Measurements from ENCODE around the gene B4GALNT3.
A peak's percentile ranks its signal among the peaks of the same experiment; 100 is the strongest.

B4GALNT3 gene

GRCh38 chr12:468671-469389 is 9.1 kb downstream of the B4GALNT3 start:
- no peak for DNase-seq

DNA sequence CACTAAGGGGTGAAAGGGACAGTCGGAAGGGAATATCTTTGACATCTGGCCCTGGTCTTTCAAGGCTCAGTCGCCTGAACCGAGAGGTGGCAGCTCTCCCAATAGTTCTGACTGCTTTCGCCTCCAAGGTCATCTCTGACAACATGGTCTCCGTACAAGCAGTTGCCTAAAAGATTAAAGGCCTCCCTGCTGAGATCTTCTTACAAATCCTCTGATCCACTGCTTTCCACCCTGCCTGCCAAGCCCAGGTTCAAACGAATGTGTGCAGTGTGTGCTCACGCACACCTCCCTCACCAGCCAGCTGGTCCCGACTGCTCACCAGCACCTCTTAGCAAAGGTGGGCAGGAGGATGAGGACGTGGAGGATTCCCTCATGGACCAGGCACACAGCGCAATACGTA is 10.4 kb downstream of the B4GALNT3 start:
- no peak for DNase-seq

DNA sequence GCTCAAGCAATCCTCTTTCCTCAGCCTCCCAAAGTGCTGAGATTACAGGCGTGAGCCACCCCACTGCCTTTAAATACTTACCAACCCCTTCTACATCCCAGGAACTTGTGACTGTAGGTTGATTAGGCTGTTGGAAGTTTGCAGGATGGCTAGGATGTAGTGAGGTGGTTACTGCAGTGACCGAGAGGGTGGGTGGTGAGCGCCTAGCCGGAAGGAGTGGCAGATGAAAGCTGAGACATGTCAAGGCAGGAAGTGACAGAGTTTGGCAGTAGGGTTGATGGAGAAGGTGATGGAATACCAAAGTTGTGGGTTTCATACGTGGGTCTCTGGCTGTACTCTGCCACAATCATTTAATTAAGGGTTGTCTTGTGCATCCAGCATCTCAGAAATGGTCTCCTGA is 13.5 kb downstream of the B4GALNT3 start:
- no peak for DNase-seq

GRCh38 chr12:473863-474577 is 14.3 kb downstream of the B4GALNT3 start:
- no peak for DNase-seq

DNA sequence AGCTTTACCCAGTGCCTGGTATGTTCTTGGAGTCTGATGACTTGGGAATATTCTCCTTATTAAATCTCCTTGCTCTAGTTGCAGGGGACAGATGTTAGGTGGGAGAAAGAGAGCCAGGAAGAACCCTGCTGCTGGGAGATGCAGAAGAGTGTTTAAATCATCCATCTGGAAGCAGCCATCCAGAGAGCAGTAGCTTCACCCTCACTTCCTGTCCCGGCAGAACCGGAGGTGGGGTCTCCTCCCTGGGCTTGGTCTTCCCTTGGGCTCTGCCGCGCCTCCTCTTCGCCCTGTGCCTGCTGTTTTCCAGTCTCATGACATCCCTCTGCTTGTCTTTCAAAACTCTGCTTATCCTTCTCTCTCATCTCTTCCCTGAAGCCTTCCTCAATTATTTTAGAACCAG is 15.5 kb downstream of the B4GALNT3 start:
- no peak for DNase-seq

DNA sequence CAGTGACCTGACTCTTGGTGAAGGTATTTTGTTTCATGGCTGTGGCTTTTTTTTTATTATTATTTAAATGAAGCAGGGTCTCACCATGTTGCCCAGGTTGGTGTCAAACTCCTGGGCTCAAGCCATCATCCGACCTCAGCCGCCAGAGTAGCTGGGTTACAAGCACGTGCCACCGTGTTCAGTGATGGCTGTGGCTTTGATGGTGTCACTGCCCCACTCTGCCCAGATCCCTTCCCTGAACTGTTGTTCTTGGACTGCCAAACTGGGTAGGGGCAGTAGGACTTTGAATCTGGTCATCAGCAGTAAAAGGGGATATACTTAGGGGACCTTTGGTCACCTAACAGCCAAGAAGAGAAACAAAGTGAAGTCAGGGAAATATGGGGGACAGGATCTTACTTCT is 19.4 kb downstream of the B4GALNT3 start:
- no peak for DNase-seq

DNA sequence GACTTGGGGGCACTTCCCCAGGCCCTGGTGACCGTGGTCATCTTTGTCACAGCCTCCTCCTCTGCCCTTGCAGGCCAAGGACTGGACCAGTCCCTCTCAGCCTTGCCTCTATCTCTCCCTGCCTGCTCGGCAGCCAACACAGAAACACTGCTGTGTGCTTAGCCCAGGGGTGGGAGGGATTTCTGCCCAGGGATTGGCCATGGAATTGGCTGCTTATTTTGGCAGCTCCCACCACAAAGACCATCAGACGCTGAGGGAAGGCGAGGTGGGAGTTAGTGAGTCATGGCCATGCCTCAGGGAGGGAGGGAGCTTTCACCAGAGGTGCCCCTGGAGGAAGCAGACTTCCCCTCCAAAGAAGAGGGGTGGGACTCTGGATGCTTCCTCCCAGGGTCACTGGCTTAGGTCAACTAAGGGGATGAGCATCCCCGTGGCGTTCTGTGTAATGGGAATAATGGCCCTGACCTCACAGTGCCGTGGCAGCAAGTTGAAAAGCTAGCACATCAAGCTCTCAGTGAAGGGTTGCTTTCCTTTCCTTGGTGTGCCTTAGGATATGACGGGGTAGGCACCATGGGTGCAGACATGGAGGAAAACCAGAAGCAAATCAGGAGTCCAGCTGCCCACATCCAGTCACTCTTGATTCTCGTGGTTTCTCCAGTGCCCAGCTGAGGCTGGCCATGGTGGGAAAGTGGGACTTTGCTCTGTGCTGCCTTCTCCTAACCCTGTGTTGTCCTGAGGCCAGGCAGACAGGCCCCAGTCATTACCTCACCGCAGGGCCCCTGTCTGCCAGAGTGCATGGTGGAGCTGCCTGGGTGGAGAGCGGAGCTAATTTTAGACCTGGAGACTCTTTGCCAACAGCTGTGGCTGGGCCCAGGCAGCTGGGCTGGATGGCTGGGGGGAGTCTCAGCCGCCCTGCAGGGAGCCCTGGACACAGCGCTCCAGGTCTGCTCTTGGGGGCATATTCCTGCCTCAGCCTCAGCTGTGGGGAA is 21.4 kb downstream of the B4GALNT3 start:
- peak; percentile 89 for DNase-seq

- DNase-seq, result peak; percentile 40
Observed at GRCh38 chr12:482061-482460, 22.3 kb downstream of the B4GALNT3 start.

DNA sequence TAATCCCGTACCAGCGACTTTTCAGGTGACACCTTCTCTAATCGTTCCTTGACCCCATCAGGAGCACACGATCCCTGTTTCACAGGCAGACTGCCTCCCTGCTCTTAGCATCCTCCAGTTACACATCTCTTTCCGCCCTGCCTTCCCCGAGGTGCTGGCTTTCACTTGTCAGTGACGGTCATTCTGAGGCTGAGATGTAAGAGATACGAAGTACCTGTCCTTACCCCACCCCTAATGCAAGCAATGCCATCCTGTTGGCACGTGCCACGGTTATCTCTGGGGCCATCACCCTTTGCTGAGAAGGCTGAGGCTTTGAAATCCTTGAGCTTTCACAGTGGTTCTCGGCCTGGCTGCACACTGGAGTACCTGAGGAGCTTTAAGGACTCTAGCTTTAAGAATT is 24.4 kb downstream of the B4GALNT3 start:
- no peak for DNase-seq

GRCh38 chr12:490260-490659 is 30.5 kb downstream of the B4GALNT3 start:
- no peak for DNase-seq

- no peak for DNase-seq
Observed at GRCh38 chr12:495466-495865, 35.7 kb downstream of the B4GALNT3 start.

DNA sequence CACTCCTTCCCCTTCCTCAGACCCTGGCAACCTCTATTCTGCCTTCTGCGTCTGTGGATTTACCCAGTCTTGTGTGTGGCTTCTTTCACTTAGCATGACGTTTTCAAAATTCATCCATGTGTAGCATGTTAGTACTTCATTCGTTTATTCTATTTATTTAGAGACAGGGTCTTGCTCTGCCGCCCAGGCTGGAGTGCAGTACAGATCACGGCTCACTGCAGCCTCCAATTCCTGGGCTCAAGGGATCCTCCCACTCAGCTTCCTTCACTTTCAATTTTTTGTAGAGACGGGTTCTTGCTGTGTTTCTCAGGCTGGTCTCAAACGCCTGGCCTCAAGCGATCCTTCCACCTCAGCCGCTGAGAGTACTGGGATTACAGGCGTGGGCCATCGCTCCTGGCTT is 37.0 kb downstream of the B4GALNT3 start:
- no peak for DNase-seq

DNA sequence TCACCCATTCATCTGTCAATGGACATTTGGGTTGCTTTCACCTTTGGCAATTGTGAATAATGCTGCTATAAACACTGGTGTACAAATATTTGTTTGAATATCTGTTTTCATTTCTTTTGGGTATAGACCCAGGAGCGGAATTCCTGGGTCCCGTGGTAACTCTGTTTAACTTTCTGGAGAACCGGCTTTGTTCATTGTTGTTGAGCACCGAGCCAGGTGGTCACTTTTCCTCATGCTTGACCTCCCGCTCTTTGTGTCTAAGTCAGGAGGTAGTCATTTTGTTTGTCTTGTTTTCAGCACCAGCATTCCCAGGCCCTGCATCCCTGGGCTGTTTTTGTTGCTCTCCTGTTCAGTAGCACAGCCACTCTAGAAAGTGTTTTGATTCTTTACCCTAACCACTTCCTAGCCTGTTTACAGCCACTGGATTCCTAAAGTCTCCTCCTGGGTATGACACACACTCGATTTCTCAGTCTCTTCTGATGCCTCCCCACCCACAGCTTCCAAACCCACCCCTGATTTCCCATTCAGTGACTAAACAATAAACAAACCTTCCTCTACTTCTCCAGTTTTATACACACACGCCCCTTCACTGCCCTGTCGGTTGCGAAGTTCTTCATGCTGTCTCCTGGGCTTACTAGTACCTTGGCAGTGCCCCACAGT is 37.9 kb downstream of the B4GALNT3 start:
- DNase-seq, result no peak

DNA sequence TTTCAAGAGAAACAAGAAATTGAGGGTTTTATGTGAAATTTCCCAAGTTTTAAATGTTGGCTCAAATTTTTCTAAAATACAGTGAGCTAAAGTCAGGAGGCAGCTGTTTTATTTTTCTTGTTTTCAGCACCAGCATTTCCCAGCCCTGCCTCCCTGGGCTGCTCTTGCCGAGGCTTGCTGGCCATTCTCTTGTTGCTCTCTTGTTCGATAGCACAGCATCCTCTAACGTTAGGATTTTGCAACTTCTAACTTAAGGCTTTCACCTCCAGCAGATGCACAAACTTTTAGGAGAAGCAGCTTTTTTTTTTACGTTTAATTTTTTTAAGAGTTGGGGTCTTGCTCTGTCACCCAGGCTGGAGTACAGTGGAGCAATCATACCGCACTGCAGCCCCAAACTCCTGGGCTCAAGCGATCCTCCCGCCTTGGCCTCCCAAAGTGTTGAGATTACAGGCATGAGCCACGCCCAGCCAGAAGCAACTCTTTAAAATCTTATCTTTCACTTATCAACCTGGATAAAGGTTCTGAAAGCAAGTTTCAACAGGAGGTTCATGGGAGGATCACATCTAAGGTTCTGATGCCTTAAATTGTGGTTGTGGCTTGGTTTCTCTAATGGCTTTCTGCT is 40.2 kb downstream of the B4GALNT3 start:
- no peak for DNase-seq

- no peak for DNase-seq
Observed at GRCh38 chr12:501722-502447, 42.1 kb downstream of the B4GALNT3 start.

DNA sequence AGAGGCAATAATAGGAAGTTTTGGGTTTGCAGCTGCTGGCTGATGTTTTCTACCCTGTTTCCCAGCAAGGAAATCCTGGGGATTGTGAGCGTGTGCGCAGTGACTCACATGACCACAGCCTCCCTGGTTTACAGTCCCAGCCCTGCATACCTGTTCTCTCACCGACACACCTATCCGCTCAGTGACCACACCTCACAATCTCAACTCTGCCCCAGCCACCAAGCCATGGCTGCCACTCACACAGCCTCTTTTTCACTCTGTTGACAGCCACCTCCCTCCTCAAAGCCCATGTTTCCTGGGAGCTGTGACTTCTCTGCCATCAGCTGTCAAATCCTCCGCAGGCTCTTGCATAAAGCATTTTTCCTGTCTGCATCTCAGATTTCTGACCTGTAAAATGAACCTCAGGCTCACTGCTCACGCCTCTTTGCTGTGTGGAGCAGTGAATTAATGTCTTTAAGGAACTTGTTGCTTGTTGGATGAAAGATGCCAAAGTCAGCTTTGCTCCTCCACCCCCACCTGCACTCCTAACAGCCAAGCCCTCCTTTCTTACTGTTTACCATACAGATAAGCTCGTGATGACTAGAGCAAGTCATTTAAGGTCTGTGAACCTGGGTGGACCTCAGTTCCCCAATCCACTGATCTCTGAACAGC is 43.5 kb downstream of the B4GALNT3 start:
- DNase-seq, result no peak

- DNase-seq, result no peak
Observed at GRCh38 chr12:505221-505620, 45.5 kb downstream of the B4GALNT3 start.

GRCh38 chr12:507391-507796 is 47.7 kb downstream of the B4GALNT3 start:
- DNase-seq, result no peak

GRCh38 chr12:508145-508544 is 48.4 kb downstream of the B4GALNT3 start:
- DNase-seq, result no peak

GRCh38 chr12:508795-509194 is 49.1 kb downstream of the B4GALNT3 start:
- no peak for DNase-seq

GRCh38 chr12:509500-509899 is 49.8 kb downstream of the B4GALNT3 start:
- DNase-seq, result no peak

Measured in left hindlimb (tissue), 1 donor.